NCI-H187 treated with DMSO at 0.1 percent for 48 hours (cell line): ENCODE measurements around the gene IMPG2.

ENCODE experiments used
- DNase-seq: peaks from one replicate; lab custom pipeline; 2025; lab: John Stamatoyannopoulos, UW

IMPG2 gene

DNA sequence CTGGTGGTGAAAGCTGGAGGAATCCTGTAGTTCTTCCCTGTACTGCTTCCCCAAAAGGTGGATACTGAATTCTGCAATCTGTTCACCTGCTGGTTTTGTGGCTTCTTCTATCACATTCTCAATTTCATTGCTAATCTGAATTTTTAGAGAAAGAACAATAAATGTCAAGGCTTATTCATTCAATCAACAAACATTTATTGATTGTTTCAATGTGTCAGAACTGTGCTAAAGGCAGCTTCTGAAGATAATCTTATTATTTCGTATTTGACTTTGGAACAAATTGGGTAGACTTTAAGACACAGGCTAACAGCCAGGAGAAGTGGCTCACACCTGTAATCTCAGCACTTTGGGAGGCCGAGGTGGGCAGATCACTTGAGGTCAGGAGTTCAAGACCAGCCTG is 46.8 kb downstream of the IMPG2 start:
- no peak for DNase-seq

DNA sequence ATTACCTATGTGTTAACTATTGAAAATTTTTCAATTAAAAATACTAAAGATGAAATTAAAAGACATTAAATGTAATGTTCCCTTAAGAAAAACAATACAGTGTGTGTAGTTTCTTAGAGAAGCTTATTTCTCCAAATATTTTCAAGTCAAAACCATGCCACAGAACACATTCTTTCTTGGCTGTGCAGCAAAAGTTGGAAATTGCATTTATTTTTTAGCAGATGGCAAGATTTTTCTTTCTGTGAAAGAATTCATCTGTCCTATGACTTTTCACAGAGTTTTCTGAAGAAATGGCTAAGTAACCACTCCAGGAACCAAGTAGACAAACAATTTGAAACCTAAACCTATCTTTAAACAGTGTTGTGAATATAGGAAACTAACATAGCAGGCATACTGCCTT is 47.2 kb downstream of the IMPG2 start:
- DNase-seq: no peak

DNA sequence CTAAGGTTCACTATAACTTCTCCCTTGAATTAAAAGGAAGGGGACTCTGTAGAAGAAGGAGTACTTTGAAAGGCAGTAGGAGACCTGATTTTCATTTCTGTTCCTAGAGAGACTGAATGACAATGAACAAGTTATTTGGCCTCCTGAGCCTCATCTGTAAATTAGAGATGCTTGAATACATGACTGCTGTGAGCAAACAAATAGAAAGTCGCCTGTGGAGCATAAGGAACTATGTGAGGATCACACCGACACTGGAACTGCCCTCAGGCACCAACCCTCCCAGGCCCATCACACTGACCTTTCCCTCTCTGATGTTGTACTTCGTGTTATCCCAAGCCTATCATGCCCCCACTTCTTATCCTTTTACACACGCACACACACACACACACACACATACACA is 48.6 kb downstream of the IMPG2 start:
- no peak for DNase-seq

DNA sequence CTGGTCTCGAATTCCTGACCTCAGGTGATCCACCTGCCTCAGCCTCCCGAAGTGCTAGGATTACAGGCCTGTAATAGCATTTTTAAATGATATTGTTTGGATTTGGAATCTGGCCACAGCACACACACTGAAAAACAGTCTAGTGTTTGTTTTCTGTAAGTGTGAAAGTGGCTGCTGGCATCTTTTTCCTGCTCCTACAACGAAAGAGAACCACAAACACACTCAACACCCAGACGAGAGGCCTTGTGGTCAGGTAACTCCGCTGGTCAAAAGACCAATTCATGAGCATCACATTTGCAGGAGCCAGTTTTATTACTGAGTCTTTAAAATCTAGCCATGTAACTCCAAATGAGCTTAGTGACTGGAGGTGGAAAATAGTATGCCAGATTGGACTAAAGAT is 50.2 kb downstream of the IMPG2 start:
- no peak for DNase-seq

DNA sequence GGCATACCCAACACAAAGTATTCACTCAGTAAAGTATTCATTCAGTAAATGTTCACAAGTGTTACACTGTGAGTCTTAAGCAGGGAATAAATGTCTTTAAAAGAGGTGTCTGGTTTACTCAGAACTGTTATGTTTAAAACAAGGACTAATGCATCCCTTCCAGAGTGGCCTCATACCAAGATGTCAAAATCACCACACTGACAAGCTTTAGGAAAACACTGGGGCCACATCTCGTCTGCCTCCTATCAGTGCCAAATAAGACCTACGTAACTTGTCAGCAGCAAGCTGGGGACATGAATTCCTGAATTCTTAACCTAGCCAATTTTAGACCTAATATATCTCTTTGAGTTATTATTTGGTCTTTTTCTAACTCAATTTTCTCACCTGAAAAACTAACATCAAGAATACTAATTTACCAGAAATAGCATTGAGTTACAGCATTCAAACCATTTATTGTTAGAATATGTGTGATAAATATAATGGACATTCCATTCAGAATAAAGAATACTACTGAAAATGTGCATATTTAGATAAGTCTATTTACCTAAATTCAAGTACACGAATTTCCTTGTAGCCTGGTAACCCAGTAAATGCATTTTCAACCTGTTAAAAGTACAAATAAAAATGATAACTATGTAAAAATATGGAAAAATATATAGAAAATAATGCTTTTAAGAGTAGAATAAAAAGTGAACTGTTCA is 51.3 kb downstream of the IMPG2 start:
- no peak for DNase-seq

DNA sequence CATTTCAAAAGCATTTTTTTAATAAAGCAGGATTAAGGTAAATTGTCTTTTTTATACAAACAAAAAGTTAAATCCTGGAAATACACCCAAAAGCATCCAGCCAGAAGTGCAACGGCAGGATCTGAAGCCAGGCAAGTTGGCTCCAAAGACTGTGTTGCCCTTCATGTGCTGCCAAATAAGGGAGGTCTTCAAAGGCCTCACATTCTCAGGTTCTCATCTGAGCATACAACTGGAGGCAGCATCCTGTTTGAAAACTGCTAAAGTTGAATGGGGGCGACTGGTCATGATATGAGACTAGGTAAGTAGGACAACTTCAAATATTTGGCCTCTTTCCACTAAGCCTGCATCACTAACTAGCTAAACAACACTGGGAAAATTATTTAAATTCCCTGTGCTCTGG is 52.2 kb downstream of the IMPG2 start:
- no peak for DNase-seq

DNA sequence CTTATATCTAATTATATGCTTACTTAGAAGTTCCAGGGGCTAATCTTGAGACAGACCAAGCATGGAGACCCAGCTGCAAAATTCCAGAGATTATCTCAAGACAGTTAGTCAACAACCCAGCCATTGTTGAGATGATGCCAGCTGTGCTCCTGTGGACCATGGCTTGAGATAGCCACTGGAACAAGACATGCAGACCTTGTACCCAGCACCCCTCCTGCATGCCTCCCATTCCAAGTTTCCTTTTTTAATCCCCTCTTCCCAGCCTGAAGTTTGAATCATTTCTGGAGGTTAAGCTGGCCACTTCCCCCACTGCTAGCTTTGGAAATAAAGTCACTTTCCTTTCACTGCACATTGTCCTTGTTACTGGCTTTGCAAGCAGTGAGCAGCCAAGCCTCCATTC is 53.8 kb downstream of the IMPG2 start:
- no peak for DNase-seq

DNA sequence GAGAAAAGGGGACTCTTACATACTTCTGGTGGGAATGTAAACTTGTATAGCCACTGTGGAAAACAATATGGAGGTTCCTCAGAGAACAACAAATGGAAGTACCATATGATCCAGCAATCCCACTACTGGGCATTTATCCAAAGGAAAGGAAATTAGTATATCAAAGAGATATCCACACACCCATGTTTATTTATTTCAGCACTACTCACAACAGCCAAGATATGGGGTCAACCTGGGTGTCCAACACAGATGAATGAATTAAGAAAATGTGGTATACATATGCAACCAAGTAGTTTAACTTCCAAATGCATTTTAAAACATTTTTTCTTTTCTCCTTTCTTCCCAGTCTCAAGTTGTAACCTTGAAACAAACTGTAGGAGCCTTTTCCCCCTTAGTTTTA is 54.3 kb downstream of the IMPG2 start:
- DNase-seq: no peak

DNA sequence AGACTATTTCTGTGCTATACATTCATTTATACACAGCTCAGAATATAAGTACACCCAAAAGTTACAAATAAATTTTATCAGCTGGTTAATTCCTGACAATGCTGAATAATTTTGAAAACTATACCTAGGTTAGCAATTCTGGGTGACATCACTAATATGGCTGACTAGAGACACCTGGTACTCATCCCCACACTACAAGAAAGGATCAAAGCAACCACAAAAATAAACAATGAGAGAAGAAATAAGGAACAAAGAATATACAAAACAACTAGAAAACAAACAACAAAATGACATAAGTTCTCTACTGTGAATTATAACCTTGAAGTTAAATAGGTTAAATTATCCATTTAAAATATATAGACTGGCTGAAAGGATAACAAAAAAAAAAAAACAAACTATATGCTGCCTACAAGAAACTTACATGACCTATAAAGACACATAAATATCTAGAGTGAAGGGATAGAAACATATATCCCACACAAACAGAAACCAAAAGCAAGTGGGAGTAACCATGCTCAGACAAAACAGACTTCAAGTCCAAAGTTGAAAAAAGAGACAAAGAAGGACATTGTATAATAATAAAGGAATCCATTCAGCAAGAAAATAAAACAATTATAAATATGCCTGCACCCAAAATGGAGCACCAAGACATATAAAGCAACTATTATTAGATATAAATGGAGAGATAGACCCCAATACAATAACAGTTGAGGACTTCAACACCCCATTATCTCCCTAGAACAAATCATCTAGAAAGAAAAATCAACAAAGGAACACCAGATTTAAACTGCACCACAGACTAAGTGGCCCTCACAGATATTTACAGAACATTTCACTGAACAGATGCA is 57.8 kb downstream of the IMPG2 start:
- DNase-seq: no peak

DNA sequence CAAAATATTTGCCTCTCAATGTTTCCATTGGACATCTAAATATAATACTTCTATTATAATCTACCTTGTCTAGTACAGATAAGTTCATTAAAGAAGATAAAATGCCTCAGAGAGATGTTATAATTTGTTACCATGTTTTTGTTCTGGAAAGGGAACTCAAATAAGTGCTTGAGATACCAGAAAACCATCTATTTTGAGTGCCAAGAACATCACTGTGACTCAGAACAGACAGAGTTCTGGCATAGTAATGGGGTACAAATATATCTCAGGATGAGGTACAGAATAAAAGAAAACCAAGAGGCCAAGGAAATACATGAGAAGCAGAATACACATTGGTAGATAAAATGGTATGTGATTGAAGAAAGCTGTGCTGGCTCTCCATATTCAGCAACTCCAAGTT is 58.9 kb downstream of the IMPG2 start:
- DNase-seq: no peak

DNA sequence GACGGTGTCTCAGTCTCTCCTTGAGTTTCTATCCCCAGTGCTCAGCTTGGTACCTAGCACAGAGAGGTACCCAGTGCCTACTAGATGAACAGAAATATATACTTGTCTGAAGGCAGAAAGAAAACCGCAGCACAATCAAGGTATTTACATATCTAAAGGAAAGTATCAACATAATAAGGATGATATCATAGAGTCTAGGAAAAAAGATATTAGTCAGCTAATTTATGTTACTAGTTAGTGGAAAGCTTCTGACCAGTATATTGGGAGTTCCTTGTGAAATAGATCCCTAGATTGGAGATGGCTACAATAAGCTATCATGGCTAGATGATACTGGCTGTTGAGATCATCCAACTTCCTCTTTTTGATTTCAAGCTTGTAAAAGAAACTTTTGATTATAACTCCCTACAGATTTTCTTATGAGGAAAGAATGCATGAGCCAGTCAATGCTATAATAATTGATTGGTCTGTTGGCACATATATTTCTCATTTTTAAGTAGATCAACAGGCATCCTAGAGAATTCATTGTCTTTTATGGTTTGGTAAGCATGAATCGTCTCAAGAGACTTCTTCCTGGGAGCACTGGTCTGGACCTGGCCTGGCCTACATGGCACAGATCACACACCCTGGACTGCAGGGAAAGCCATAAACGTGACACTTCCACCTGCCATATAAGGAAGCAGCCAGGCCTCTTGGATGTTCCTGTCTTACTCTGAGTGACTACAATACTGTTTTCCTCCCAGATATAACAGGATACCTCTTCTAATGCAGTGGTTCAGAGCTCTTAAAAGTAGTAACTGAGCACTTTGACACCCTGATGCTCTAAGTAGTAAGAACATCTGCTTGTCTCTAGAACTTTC is 60.7 kb downstream of the IMPG2 start:
- DNase-seq: no peak

DNA sequence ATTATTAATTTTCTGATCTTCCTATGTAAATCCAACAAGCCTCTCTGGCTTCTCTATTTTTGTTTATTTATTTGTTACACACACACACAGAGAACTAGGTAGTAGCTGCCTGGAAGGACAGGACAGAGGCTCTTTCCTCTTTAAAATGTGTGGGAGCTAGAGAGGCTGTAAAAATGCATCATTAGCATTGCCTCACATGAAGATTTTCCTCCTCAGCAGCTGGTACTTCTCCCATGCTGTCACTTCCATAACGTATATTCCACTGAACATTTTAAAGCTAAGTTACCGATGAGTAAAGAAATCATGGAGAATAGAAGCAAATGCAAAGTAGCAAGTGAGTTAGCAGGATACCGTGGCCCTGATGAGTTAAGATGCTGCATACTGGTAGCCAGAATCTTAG is 63.9 kb downstream of the IMPG2 start:
- no peak for DNase-seq

DNA sequence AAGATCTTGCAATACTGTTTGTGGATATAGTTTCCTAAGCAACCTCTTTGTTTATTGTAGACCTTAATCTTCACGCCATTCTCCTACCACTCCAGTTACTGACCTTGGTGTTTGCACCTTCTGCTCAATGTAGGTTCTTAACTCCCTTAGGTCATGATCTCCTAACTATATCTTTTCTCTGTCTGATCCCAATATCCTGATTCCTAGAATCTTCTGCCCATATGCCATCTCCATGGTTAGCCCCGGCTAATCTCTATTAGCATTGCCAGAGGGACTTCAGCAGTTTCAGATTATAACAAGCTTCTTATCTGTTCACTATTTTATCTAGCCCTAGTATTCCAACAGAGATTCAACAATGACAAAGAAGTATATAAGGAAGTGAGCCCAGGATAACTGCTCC is 64.9 kb downstream of the IMPG2 start:
- DNase-seq: no peak

DNA sequence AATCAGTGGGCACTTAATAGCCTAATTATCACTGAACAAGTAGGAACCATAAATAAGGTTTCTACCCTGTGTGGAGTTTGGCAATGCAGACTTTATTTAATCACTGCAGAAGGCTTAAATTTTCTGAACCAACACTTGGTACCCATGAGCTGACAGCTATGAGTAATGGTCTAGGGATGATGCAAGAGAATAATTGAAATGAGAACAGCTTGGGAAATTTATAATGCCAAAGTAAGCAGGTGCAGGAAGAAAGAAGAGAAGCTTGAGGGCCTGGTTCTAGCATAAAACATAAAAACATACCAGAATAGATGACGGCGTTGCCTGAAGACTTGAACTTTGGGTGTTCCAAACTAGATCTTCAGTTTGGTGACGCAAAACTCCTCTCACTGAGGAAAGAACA is 67.0 kb downstream of the IMPG2 start:
- no peak for DNase-seq

DNA sequence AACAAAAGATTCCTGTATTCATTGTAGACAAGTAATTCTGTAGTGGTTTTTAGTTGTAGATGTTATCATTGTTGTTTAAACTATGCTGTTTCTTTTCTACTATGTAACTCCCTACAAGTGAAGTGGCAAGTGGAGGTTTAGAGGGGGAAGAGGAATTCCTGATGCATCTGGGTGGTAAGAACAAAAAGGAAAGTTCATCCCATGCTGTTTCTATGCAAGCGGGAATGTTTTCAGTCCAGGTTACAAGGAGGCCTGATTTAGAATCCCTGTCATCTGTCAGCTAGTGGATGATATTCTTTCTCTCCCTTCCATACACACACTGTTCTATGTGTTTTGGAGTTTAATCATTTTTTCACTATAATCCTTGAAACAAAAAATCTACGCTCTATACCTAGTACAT is 67.4 kb downstream of the IMPG2 start:
- no peak for DNase-seq

DNA sequence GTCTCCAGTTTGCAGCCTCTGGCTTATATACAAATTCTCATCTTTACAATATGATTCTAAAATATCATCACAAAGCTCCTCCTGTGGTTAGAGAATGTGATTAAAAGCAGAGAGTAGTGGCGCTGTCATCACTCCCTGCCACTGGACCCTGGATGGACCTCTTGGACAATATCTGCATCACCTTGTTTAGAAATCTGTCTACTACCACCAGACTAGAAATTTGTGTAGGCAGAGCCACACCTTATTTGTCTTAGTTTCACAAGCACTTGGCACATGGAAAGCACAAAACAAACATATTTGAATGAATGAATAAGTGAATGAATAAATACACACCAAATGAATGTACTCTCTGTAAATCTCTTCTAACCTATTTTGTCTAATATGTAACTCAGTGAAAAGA is 68.1 kb downstream of the IMPG2 start:
- no peak for DNase-seq

DNA sequence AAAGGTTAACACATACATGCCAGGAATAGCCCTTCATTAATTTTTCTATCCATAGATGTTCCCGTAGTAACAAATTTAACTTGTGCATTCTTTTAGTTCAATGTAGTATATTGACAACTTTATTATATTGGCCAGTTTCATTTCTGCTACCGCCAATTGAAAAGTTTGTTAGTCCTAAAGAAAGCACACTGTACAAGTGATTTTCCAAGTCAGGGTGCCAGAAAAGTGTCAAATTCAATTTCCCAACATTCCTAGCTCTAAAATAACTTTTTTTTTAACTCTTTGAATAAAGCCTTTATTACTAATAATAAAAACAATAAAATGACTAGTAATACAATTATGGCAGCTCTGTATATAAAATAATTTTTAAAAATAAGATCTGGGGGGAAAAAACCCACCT is 68.9 kb downstream of the IMPG2 start:
- DNase-seq: no peak

DNA sequence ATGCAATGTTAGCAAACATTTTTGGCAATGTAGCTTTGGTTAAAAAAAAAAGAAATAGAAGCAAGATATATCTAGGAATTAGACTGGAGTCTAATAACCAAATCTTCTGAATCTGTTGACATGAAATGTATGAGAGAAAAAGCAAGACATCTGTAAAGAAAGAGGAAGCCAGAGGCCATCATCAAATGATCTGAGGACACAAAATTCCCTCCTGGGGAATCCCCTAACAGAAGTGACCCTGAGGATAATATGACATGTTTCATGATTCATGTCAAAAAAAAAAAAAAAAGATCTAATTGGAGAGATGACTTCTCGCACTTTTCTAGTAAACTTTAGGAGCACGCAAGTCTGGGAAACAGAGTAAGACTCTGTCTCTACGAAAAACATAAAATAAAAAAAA is 70.9 kb downstream of the IMPG2 start:
- DNase-seq: no peak

DNA sequence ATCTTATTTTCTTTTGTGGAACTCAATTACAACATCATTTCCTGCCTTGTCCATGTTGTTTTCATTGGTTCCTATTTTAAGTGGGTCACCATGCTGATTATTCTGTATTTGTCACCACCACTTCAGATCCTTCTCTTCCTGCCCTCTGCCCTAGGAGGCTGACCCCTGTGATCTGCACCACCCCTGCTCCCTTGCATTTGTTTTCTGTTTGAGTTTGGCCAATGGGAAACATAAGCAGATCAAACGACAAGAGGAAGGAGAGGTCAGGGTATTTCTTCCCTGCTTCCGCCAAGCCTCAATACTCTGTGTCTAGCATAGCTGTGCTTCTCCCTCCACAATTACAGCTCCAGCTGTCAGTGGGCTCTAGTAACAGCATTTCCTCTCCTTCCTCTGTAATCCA is 71.6 kb downstream of the IMPG2 start:
- DNase-seq: no peak

DNA sequence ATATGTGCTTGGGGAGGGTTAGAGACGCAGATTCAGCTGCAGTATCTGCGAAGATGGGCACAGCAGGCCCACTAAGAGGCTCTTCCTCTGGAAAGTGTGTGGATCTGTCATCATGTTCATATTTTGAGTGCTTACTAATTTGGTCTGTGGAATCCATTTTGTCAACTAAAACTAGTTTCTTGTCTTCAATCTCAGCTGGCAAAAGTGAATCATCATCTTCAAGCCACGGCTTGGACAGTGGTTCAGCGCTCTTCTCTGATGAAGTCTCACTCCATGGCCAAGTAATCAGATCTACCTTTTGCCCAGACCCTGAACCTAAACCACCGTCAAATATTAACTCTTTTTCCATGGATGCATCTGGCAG is 76.2 kb downstream of the IMPG2 start:
- DNase-seq: no peak

DNA sequence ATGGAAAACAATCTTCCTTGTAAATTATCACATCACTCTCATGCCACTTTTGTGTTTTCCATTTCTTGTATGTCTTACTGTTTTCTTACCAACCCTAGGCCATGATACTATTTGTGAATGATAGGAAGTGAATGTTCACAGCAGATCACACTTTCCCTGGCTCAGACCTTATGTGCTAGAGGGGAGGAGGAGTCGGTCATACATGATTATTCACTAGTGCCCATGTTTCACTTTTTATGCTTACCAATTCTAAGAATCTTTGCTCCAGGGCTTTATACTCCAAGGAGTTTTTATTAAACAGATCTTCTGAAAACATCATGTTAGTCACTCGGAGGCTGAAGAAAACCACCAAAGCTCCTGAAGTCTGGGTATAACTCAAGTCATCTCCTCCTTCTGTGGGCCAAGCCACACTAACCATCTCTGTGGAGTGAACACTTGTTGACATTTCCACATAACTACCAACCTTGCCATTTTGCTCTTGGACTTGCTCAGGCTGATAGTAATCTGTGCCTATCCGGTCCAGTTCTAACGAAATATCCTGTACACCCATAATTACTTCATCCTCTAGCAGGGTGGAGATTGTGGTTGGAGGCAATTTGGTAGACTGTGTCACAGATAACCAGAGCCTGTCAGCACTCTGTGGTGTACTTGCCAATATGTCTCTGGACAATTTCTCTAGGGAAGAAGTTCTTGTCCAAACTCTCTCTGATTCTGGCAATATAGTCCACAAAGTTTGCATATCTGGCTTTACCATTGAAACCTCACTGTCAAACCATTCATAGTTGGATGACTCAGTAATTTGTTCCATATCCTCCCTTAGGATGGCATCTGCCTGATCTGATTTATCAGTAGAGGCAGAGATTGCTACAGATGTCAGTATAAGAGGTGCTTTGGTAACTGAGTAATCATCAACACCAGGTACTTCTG is 76.8 kb downstream of the IMPG2 start:
- no peak for DNase-seq
